ENCODE results near the gene NAPSA.

The NAPSA gene

GRCh38 chr19:50308991-50309390, 56.4 kb downstream of the NAPSA start:
- Histone ChIP-seq H3K9me3 (replicated peaks; ENCODE audit: low read length) (no peaks in the 10 kb centered on the region), H3K4me2 (ENCODE audit: low read length) (no peak overlapping the region), H3K27me3 (ENCODE audit: control insufficient read depth, insufficient read depth, low read length) (peaks cover 20% of the 10 kb centered on the region), H3K4me1 (ENCODE audit: control insufficient read depth, insufficient read depth, low read length) (no peaks in the 10 kb centered on the region), H3K36me3 (ENCODE audit: insufficient read depth, low read length) (no peaks in the 10 kb centered on the region), H3K4me3 (ENCODE audit: low read length) (no peak overlapping the region), H3K9ac (ENCODE audit: low read depth, low read length) (no peak overlapping the region)

All from skeletal muscle satellite cell (primary cell).